Choroid plexus epithelial cell (primary cell): ENCODE measurements around the gene MRPS34.

ENCODE experiments used
- DNase-seq: peaks from one replicate; pipeline ENCODE4 v3.0.0-alpha.2; 2010; ENCODE audit warnings: low read depth
- H3K4me3 ChIP-seq: 2 replicates; pipeline ENCODE4 v1.5.1; 2011; ENCODE audit warnings: low read depth, mild to moderate bottlenecking, control low read depth, low read length, moderate library complexity
- CTCF ChIP-seq: conservative IDR thresholded peaks from 2 replicates; pipeline ENCODE4 v1.5.1; 2011; ENCODE audit warnings: low read depth, mild to moderate bottlenecking, control low read depth, inconsistent platforms, low read length, moderate library complexity

Gene MRPS34

DNA sequence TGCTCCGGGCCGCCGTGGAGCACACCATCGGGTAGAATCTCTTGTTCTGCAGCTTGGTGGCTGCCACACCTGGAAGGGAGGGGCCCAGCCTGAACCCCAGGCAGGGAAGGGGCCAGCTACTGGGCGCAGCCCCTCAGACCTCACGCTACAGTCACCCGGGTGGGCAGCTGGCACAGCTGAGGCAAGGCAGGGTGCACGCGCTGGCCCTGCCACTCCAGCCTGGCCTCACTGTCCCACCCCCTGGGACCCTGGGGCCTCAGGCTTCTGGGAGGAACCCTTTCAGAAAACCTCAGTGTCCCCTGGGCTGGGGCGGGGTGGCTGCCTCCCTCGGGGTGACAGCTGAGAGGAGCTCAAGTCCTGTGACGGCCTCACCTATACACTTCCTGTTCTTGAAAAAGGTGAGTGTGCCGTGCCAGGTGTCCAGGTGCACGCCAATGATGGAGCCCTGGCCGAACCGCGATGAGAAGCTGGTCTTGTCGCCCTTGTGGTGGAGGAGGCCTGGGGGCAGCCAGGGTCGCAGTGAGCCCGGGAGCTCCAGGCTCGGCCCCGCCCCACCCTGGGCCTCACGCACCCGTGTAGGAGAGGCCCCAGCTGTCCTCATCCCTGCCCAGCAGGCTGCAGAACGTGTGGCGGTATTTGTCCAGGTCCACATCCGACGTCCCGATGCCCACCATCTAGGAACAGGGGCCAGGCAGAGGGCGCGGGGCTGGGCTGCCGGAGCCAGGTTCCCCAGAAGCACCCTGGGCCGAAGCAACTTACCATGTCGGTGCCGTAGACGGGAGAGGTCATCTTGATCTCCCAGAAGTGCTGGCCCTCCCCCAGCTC lies 4.7 kb upstream of the MRPS34 start:
- DNase-seq, result no peak
- no peak overlapping the region for H3K4me3 ChIP-seq
- no peak for TF ChIP-seq CTCF

- DNase-seq, result no peak
- TF ChIP-seq CTCF, result no peak
- H3K4me3 ChIP-seq, result no peak overlapping the region
Measured at GRCh38 chr16:1776991-1777374, 4.0 kb upstream of the MRPS34 start.

GRCh38 chr16:1776672-1776955 lies 3.7 kb upstream of the MRPS34 start:
- no peak overlapping the region for H3K4me3 ChIP-seq
- no peak for TF ChIP-seq CTCF
- DNase-seq, result no peak

DNA sequence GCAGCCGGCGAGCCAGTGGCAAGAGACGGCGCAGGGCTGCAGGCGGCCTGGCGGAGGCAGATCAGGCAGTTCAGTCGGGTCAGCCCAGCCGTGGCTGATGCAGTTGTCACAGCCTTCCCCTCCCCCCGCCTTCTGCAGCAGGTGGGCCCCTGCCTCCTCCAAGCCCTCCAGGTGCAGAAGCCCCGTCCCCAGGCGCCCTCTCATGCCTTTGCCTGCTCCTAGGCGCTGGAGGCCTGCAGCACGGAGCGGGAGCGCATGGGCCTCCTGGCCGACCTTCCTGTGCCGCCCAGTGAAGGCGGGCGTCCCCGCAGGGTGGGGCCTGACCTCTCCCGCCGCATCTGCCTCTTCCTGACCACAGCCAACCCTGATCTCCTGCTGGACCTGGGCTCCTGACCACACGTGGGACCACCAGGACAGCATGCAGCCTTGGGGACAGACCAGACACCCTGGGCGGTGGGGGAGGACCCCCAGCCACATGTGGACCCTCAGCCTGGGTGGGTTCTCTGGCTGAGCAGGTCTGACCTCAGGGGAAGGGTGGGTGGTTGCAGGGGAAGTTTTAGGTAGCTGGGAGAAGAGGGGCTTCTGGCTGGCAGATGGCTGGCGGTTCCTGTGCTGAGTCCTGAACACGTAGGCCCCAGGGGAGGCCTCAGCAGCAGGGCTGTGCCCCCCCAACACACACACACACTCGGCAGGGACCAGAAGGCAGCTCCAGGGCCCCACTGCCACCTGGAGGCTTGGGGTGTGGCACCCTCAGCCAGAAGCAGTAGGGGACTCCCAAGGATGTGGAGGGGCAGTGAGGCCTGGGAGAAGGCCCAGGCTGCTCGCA lies 3.1 kb upstream of the MRPS34 start:
- no peak for TF ChIP-seq CTCF
- H3K4me3 ChIP-seq, result no peak overlapping the region
- DNase-seq, result no peak

- H3K4me3 ChIP-seq, result no peak overlapping the region
- TF ChIP-seq CTCF, result no peak
- DNase-seq, result no peak
Measured at GRCh38 chr16:1775006-1775845, 2.3 kb upstream of the MRPS34 start.

DNA sequence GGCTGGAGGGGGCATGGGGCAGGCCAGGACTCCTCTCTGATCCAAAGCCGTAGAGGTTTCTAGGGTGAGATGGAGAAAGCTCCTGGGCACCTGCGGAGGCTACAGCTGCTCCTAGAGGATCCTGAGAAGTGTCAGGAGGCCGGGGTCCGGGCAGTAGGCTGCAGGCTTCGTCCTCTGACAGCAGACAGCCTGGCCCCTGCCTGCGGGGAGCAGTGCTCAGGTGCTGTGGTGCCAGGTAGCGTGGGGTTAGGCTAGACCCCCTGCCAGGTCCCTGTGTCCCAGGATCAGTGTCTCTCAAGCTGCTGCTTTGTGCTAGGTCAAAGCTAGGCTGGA lies 1.5 kb upstream of the MRPS34 start:
- H3K4me3 ChIP-seq, result peak overlapping the region; percentile 83
- no peak for DNase-seq
- TF ChIP-seq CTCF, result no peak
